MCF 10A (cell line): ENCODE results near the gene EPS8L3. TPM values are rescaled to one million over a fixed set of nuclear protein-coding genes. Genes with fewer than 3 reads are reported as not detected.

Experiments
- BruUV-seq: library from RNA; stranded (reverse); fragments of 400-500 nt; replicated peaks from 2 replicates; lab custom pipeline; 2021; lab: Mats Ljungman, UMichigan
- CTCF ChIA-PET: fragments of 300-600 bp; sonication (Branson Sonifier 250); formaldehyde crosslinking; extraction: SDS; loops from one replicate; lab custom pipeline; 2021; ENCODE audit warnings: antibody characterized with exemption, inconsistent platforms; lab: Yijun Ruan, JAX
- POLR2A ChIA-PET: fragments of 300-600, 350-650 bp; sonication (Branson Sonifier 250); formaldehyde crosslinking; extraction: SDS; loops from one replicate; lab custom pipeline; 2020; ENCODE audit warnings: antibody characterized with exemption, inconsistent platforms; lab: Yijun Ruan, JAX
- DNase-seq: peaks from one replicate; pipeline ENCODE4 v3.0.0-alpha.2; 2018; ENCODE audit not compliant: unreplicated experiment
- H3K27ac Mint-ChIP-seq: one replicate; pipeline ENCODE4 v1.8.0; 2022; ENCODE audit warnings: mild to moderate bottlenecking, low read depth, mixed read lengths; ENCODE audit not compliant: unreplicated experiment
- H3K27me3 Mint-ChIP-seq: one replicate; pipeline ENCODE4 v1.8.0; 2022; ENCODE audit warnings: mixed read lengths; ENCODE audit not compliant: insufficient read depth, unreplicated experiment
- H3K36me3 Mint-ChIP-seq: one replicate; pipeline ENCODE4 v1.8.0; 2022; ENCODE audit warnings: mild to moderate bottlenecking, moderate library complexity, mixed read lengths; ENCODE audit not compliant: insufficient read depth, unreplicated experiment
- H3K4me1 Mint-ChIP-seq: one replicate; pipeline ENCODE4 v1.8.0; 2022; ENCODE audit warnings: mixed read lengths; ENCODE audit not compliant: insufficient read depth, unreplicated experiment
- H3K4me3 Mint-ChIP-seq: one replicate; pipeline ENCODE4 v1.8.0; 2022; ENCODE audit warnings: mild to moderate bottlenecking, moderate library complexity, mixed read lengths; ENCODE audit not compliant: unreplicated experiment
- H3K9me3 Mint-ChIP-seq: one replicate; pipeline ENCODE4 v1.8.0; 2022; ENCODE audit warnings: mixed read lengths; ENCODE audit not compliant: unreplicated experiment
- intact Hi-C: fragments of 100-400 bp; cut with micrococcal nuclease; formaldehyde crosslinking; loops from 2 replicates; pipeline ENCODE4 v1.14.1; 2022
- total RNA-seq: library from RNA; stranded (reverse); gene quantifications from 2 replicates; pipeline ENCODE4 v1.2.3, GENCODE V29; 2022
- TF ChIP-seq, protein P1 (sequence below): fragments of 200-600 bp; IDR thresholded peaks from one replicate; pipeline ENCODE4 v1.8.0; 2022; ENCODE audit warnings: antibody characterized with exemption, mild to moderate bottlenecking; ENCODE audit not compliant: unreplicated experiment

Gene EPS8L3
- total RNA-seq, 1 experiment from 2014 or later = not detected

DNA sequence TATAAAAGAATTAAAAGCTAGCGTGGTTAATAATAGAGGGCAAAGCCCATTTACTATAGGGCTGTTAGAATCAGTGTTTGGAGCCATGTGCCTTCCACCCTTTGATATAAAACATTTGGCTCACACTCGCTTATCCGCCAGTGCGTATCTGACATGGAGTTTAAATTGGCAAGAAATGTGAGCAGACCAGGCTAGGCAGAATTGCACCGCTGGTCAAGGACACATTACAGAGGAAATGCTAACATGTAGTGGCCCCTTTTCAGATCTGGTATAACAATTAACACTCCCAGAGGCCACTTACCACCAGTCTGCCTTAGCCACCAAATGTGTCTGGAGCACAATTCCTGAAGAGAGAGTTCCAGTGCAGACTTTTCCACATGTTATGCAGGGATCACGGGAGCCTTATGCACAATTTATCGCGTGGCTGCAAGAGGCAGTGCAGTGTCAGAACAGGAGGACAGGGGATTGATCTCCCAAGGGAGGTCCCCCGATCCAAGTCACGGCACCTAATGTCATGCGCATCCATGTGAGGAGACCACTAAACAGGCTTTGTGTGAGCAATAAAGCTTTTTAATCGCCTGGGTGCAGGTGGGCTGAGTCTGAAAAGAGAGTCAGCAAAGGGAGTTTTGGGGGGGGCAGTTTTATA, 36.9 kb downstream of the EPS8L3 start:
- POLR2A ChIA-PET = interaction anchor here (0.6 kb wide), 1 partner anchor 258 kb away, joined by 5 read pairs; no protein-coding TSS in a partner anchor
- no peak overlapping the region for H3K27ac Mint-ChIP-seq
- CTCF ChIA-PET = interaction anchor here (0.6 to 2.1 kb wide), 2 partner anchors 87 to 345 kb away, joined by 3 to 6 read pairs; no protein-coding TSS in a partner anchor
- H3K4me3 Mint-ChIP-seq = no peak overlapping the region
- TF ChIP-seq, protein P1, sequence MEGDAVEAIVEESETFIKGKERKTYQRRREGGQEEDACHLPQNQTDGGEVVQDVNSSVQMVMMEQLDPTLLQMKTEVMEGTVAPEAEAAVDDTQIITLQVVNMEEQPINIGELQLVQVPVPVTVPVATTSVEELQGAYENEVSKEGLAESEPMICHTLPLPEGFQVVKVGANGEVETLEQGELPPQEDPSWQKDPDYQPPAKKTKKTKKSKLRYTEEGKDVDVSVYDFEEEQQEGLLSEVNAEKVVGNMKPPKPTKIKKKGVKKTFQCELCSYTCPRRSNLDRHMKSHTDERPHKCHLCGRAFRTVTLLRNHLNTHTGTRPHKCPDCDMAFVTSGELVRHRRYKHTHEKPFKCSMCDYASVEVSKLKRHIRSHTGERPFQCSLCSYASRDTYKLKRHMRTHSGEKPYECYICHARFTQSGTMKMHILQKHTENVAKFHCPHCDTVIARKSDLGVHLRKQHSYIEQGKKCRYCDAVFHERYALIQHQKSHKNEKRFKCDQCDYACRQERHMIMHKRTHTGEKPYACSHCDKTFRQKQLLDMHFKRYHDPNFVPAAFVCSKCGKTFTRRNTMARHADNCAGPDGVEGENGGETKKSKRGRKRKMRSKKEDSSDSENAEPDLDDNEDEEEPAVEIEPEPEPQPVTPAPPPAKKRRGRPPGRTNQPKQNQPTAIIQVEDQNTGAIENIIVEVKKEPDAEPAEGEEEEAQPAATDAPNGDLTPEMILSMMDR = no peak
- no peak for DNase-seq
- H3K27me3 Mint-ChIP-seq = no peaks in the 10 kb centered on the region
- H3K36me3 Mint-ChIP-seq = no peaks in the 10 kb centered on the region
- H3K4me1 Mint-ChIP-seq = peaks cover 5% of the 10 kb centered on the region
- BruUV-seq = no TSS peak
- no peaks in the 10 kb centered on the region for H3K9me3 Mint-ChIP-seq
- intact Hi-C loops = no loop called here

DNA sequence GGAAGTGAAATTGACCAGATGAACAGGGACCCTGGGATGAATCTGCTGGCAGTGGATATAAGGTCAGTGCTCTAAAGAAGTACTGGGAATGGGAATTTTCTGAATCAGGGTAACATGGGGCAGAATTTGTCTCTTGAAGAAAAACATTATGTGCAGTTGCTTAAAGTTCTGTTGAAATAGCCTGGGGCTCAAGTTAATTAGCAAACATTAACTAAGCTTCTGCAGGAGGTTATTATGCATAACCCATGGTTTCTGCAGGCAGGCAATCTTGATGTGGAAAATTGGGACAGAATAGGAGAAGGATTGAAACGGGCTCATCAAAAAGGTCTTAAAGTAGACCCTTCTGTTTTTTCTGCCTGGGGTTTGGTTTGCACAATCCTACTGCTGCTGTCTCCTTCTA, 37.7 kb downstream of the EPS8L3 start:
- DNase-seq = no peak
- H3K27ac Mint-ChIP-seq = no peak overlapping the region
- peaks cover 5% of the 10 kb centered on the region for H3K4me1 Mint-ChIP-seq
- TF ChIP-seq, protein P1 = no peak
- H3K9me3 Mint-ChIP-seq = no peaks in the 10 kb centered on the region
- BruUV-seq = no TSS peak
- no peaks in the 10 kb centered on the region for H3K27me3 Mint-ChIP-seq
- H3K36me3 Mint-ChIP-seq = no peaks in the 10 kb centered on the region
- CTCF ChIA-PET = interaction anchor here (2.1 kb wide), 1 partner anchor 86 kb away, joined by 6 read pairs; no protein-coding TSS in a partner anchor
- no peak overlapping the region for H3K4me3 Mint-ChIP-seq
- intact Hi-C loops = no loop called here
- POLR2A ChIA-PET = no interaction called here

DNA sequence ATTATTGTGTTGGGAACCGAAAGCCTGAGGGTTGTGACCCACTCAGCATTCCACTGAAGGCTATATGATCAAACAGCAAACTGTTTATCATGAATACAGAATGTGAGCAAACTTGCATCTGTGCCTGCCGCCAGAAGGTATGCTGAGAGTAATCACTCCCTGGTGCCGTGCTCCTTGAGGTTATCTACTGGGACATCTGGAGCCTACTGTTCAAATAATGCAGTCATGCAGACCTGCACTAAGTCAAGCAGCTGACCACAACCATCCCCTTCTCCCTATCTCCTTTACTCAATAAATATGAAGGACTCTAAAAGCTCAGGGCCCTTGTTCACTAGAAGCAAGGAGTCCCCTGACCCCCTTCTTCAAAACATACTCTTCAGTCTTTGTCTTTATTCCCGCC, 38.2 kb downstream of the EPS8L3 start:
- ChIA-PET CTCF (no interaction called here), POLR2A (no interaction called here)
- DNase-seq = no peak
- Mint-ChIP-seq H3K4me3 (no peak overlapping the region), H3K36me3 (no peaks in the 10 kb centered on the region), H3K9me3 (no peaks in the 10 kb centered on the region), H3K27ac (no peak overlapping the region), H3K4me1 (peaks cover 5% of the 10 kb centered on the region), H3K27me3 (no peaks in the 10 kb centered on the region)
- intact Hi-C loops = no loop called here
- BruUV-seq = no TSS peak
- TF ChIP-seq, protein P1 = no peak

DNA sequence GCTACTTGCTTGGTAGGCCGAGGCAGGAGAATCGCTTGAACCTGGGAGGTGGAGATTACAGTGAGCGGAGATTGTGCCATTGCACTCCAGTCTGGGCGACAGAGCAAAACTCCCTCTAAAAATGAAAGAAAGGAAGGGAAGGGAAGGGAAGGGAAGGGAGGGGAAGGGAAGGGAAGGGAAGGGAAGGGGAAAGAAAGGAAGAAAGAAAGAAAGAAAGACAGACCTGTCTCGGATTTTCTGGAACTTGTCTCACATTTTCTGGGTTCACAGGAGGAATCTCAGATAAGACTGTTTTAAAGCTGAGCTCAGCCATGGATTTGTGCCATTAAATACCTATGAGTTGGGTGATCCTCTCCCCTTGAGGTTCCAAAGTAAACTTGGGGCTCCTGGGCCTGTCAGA, 38.8 kb downstream of the EPS8L3 start:
- Mint-ChIP-seq H3K4me3 (no peak overlapping the region), H3K4me1 (peaks cover 5% of the 10 kb centered on the region), H3K27me3 (no peaks in the 10 kb centered on the region), H3K9me3 (no peaks in the 10 kb centered on the region), H3K36me3 (no peaks in the 10 kb centered on the region), H3K27ac (no peak overlapping the region)
- POLR2A ChIA-PET = no interaction called here
- intact Hi-C loops = no loop called here
- TF ChIP-seq, protein P1 = no peak
- CTCF ChIA-PET = interaction anchor here (0.8 to 0.9 kb wide), 2 partner anchors 46 to 50 kb away, joined by 3 read pairs; no protein-coding TSS in a partner anchor
- no TSS peak for BruUV-seq
- no peak for DNase-seq
